ENCODE measurements around the gene PTGR1. TPM values are rescaled to one million over a fixed set of nuclear protein-coding genes. Genes with fewer than 3 reads are reported as not detected.

Gene PTGR1
- total RNA-seq (1 to 10 TPM in 1 of 5 donors, under 1 TPM in 2, not detected in 2; 0.30 to 1.9 (median 0.38) TPM), total RNA-seq (0 to 6.7 (median 0.05) reads per million in 29 experiments)
- 0.24 TPM for total RNA-seq (2013)

GRCh38 chr9:111599092-111599954 lies at the start of gene PTGR1:
TSS of gene PTGR1 (minus strand) at chr9:111599647. CDS start at chr9:111597422, 2,225 bp downstream.
- 7% methylated on average over 49 of the region's 64 CpGs for WGBS (ENCODE audit: insufficient coverage)
- Mint-ChIP-seq H3K4me3 (peak within 1 kb of the TSS; percentile 83 to 91 (median 88)), H3K9me3 (no peaks in the 10 kb centered on the region), H3K27ac (peak within 1 kb of the TSS in 1 of 2 donors; percentile 65), H3K27me3 (peaks cover 22 to 39% of the 10 kb centered on the region in 2 donors), H3K36me3 (no peaks in the 10 kb centered on the region), H3K4me1 (peaks cover 16 to 24% (median 21%) of the 10 kb centered on the region in 3 donors)
- Histone ChIP-seq H3K4me3 (ENCODE audit: control insufficient read depth in 1 of 2, extremely low read depth in 1 of 2, low read length in 1 of 2) (peak within 1 kb of the TSS; percentile 55 to 81), H3K27ac (ENCODE audit: low read length) (no peak within 1 kb of the TSS), H3K9me3 (no peaks in the 10 kb centered on the region), H3K4me1 (ENCODE audit: control insufficient read depth in 1 of 2, extremely low read depth in 1 of 2, insufficient read depth in 2 of 2, low read length in 2 of 2) (peaks cover 2 to 24% of the 10 kb centered on the region in 2 experiments), H3K27me3 (replicated peaks in 1 of 2; ENCODE audit: control insufficient read depth in 2 of 2, extremely low read depth in 1 of 2, insufficient read depth in 2 of 2, low read length in 1 of 2) (peaks cover 0 to 38% of the 10 kb centered on the region in 2 experiments), H3K36me3 (ENCODE audit: control insufficient read depth in 2 of 2, extremely low read depth in 1 of 2, insufficient read depth in 1 of 2, low read length in 1 of 2) (no peaks in the 10 kb centered on the region)
- ChIA-PET CTCF (interaction anchor here (0.5 to 1.4 kb wide), 8 partner anchors 22 to 1684 kb away, joined by 3 to 9 read pairs (median 4); no protein-coding TSS in a partner anchor), POLR2A (no interaction called here)
- DNase-seq = peak in 12 of 35 experiments; percentile 4 to 34 (median 16)
- ATAC-seq (replicated peaks in 1 of 4) = peak in 1 of 4 experiments; percentile 28

- Mint-ChIP-seq H3K27ac (no peak overlapping the region), H3K36me3 (peaks cover 39% of the 10 kb centered on the region), H3K4me3 (no peak overlapping the region), H3K27me3 (no peaks in the 10 kb centered on the region), H3K4me1 (no peaks in the 10 kb centered on the region), H3K9me3 (no peaks in the 10 kb centered on the region)
- peaks cover 0 to 16% of the 10 kb centered on the region in 2 donors for H3K36me3 ChIP-seq (ENCODE audit: control insufficient read depth in 2 of 2, extremely low read depth in 1 of 2, insufficient read depth in 1 of 2, low read length in 1 of 2)
- no peak overlapping the region for H3K4me3 ChIP-seq (ENCODE audit: control insufficient read depth in 1 of 2, extremely low read depth in 1 of 2, low read length in 1 of 2)
- H3K27me3 ChIP-seq (replicated peaks in 1 of 2; ENCODE audit: control insufficient read depth in 2 of 2, extremely low read depth in 1 of 2, insufficient read depth in 2 of 2, low read length in 1 of 2) = no peaks in the 10 kb centered on the region
- H3K4me1 ChIP-seq (ENCODE audit: control insufficient read depth in 1 of 2, extremely low read depth in 1 of 2, insufficient read depth in 2 of 2, low read length in 2 of 2) = no peaks in the 10 kb centered on the region
- ChIA-PET POLR2A (no interaction called here), CTCF (no interaction called here)
- no peak for DNase-seq
- no peak overlapping the region for H3K27ac ChIP-seq (ENCODE audit: low read length)
- ATAC-seq (replicated peaks in 1 of 4) = no peak
- no peaks in the 10 kb centered on the region for H3K9me3 ChIP-seq
- 83% methylated on average over 1 of the region's 4 CpGs for WGBS (ENCODE audit: insufficient coverage)
Observed at GRCh38 chr9:111649016-111649415, 49.6 kb upstream of the PTGR1 start.

DNA sequence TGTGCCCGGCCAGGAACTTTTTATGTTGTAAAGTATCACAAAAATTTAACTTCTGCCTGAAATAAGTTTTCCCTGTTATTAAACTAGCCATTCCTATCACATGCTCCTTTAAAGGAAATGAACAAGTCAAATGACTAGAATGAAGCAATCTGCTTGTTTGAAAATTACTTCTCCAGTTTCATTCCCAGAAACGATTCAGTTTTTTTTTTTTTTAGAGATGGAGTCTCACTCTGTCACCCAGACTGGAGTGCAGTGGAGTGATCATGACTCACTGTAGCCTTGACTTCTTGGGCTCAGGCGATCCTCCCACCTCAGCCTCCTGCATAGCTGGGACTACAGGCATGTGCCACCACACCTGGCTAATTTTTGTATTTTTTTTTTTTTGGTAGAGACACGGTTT lies 48.6 kb upstream of the PTGR1 start:
- H3K36me3 ChIP-seq (ENCODE audit: control insufficient read depth in 2 of 2, extremely low read depth in 1 of 2, insufficient read depth in 1 of 2, low read length in 1 of 2) = peaks cover 0 to 14% of the 10 kb centered on the region in 2 donors
- no peaks in the 10 kb centered on the region for H3K4me1 ChIP-seq (ENCODE audit: control insufficient read depth in 1 of 2, extremely low read depth in 1 of 2, insufficient read depth in 2 of 2, low read length in 2 of 2)
- WGBS (ENCODE audit: insufficient coverage) = no CpG with 5 or more reads among the region's 4 CpGs
- no peak for DNase-seq
- no peak overlapping the region for H3K27ac ChIP-seq (ENCODE audit: low read length)
- H3K27me3 ChIP-seq (replicated peaks in 1 of 2; ENCODE audit: control insufficient read depth in 2 of 2, extremely low read depth in 1 of 2, insufficient read depth in 2 of 2, low read length in 1 of 2) = no peaks in the 10 kb centered on the region
- Mint-ChIP-seq H3K36me3 (peaks cover 35% of the 10 kb centered on the region), H3K27ac (no peak overlapping the region), H3K9me3 (no peaks in the 10 kb centered on the region), H3K4me1 (no peaks in the 10 kb centered on the region), H3K4me3 (no peak overlapping the region), H3K27me3 (no peaks in the 10 kb centered on the region)
- no peak overlapping the region for H3K4me3 ChIP-seq (ENCODE audit: control insufficient read depth in 1 of 2, extremely low read depth in 1 of 2, low read length in 1 of 2)
- ChIA-PET POLR2A (interaction anchor here in 1 of 2 donors (0.7 kb wide), 1 partner anchor 45 kb away, joined by 3 read pairs; no protein-coding TSS in a partner anchor), CTCF (no interaction called here)
- no peak for ATAC-seq (replicated peaks in 1 of 4)
- no peaks in the 10 kb centered on the region for H3K9me3 ChIP-seq

GRCh38 chr9:111646417-111646816 lies 47.0 kb upstream of the PTGR1 start:
- H3K27ac Mint-ChIP-seq = no peak overlapping the region
- no peak for ATAC-seq (replicated peaks in 1 of 4)
- H3K36me3 ChIP-seq (ENCODE audit: control insufficient read depth in 2 of 2, extremely low read depth in 1 of 2, insufficient read depth in 1 of 2, low read length in 1 of 2) = peaks cover 0 to 17% of the 10 kb centered on the region in 2 donors

GRCh38 chr9:111645806-111646205 lies 46.4 kb upstream of the PTGR1 start:
- Mint-ChIP-seq H3K4me3 (no peak overlapping the region), H3K4me1 (no peaks in the 10 kb centered on the region), H3K9me3 (no peaks in the 10 kb centered on the region), H3K36me3 (peaks cover 36% of the 10 kb centered on the region), H3K27ac (no peak overlapping the region), H3K27me3 (no peaks in the 10 kb centered on the region)
- ATAC-seq (replicated peaks in 1 of 4) = no peak
- no peak overlapping the region for H3K27ac ChIP-seq (ENCODE audit: low read length)
- no peaks in the 10 kb centered on the region for H3K9me3 ChIP-seq
- ChIA-PET POLR2A (interaction anchor here in 1 of 2 donors (0.6 kb wide), 1 partner anchor 16 kb away, joined by 5 read pairs; no protein-coding TSS in a partner anchor), CTCF (interaction anchor here in 1 of 2 donors (0.7 kb wide), 1 partner anchor 431 kb away, joined by 3 read pairs; no protein-coding TSS in a partner anchor)
- H3K36me3 ChIP-seq (ENCODE audit: control insufficient read depth in 2 of 2, extremely low read depth in 1 of 2, insufficient read depth in 1 of 2, low read length in 1 of 2) = peaks cover 0 to 17% of the 10 kb centered on the region in 2 donors
- H3K27me3 ChIP-seq (replicated peaks in 1 of 2; ENCODE audit: control insufficient read depth in 2 of 2, extremely low read depth in 1 of 2, insufficient read depth in 2 of 2, low read length in 1 of 2) = no peaks in the 10 kb centered on the region
- H3K4me3 ChIP-seq (ENCODE audit: control insufficient read depth in 1 of 2, extremely low read depth in 1 of 2, low read length in 1 of 2) = no peak overlapping the region
- no peak for DNase-seq
- H3K4me1 ChIP-seq (ENCODE audit: control insufficient read depth in 1 of 2, extremely low read depth in 1 of 2, insufficient read depth in 2 of 2, low read length in 2 of 2) = no peaks in the 10 kb centered on the region
- WGBS (ENCODE audit: insufficient coverage) = no CpG with 5 or more reads among the region's 1 CpG

More at GRCh38 chr9:111646417-111646816, 47.0 kb upstream of the PTGR1 start:
- H3K27ac ChIP-seq (ENCODE audit: low read length) = no peak overlapping the region
- H3K4me3 Mint-ChIP-seq = no peak overlapping the region
- H3K4me1 ChIP-seq (ENCODE audit: control insufficient read depth in 1 of 2, extremely low read depth in 1 of 2, insufficient read depth in 2 of 2, low read length in 2 of 2) = no peaks in the 10 kb centered on the region
- 100% methylated on average over 1 of the region's 2 CpGs for WGBS (ENCODE audit: insufficient coverage)
- no peaks in the 10 kb centered on the region for H3K27me3 Mint-ChIP-seq
- no peaks in the 10 kb centered on the region for H3K4me1 Mint-ChIP-seq
- H3K4me3 ChIP-seq (ENCODE audit: control insufficient read depth in 1 of 2, extremely low read depth in 1 of 2, low read length in 1 of 2) = no peak overlapping the region
- CTCF ChIA-PET = no interaction called here
- no peaks in the 10 kb centered on the region for H3K9me3 ChIP-seq
- peaks cover 36% of the 10 kb centered on the region for H3K36me3 Mint-ChIP-seq
- POLR2A ChIA-PET = no interaction called here
- H3K9me3 Mint-ChIP-seq = no peaks in the 10 kb centered on the region
- no peaks in the 10 kb centered on the region for H3K27me3 ChIP-seq (replicated peaks in 1 of 2; ENCODE audit: control insufficient read depth in 2 of 2, extremely low read depth in 1 of 2, insufficient read depth in 2 of 2, low read length in 1 of 2)
- DNase-seq = no peak

GRCh38 chr9:111644195-111644772 lies 44.8 kb upstream of the PTGR1 start:
- Mint-ChIP-seq H3K36me3 (peaks cover 26% of the 10 kb centered on the region), H3K4me3 (no peak overlapping the region), H3K9me3 (no peaks in the 10 kb centered on the region), H3K27ac (no peak overlapping the region), H3K27me3 (no peaks in the 10 kb centered on the region), H3K4me1 (no peaks in the 10 kb centered on the region)
- ATAC-seq (replicated peaks in 1 of 4) (no peak), DNase-seq (no peak)
- Histone ChIP-seq H3K9me3 (no peaks in the 10 kb centered on the region), H3K27me3 (replicated peaks in 1 of 2; ENCODE audit: control insufficient read depth in 2 of 2, extremely low read depth in 1 of 2, insufficient read depth in 2 of 2, low read length in 1 of 2) (no peaks in the 10 kb centered on the region), H3K27ac (ENCODE audit: low read length) (no peak overlapping the region), H3K4me3 (ENCODE audit: control insufficient read depth in 1 of 2, extremely low read depth in 1 of 2, low read length in 1 of 2) (no peak overlapping the region), H3K4me1 (ENCODE audit: control insufficient read depth in 1 of 2, extremely low read depth in 1 of 2, insufficient read depth in 2 of 2, low read length in 2 of 2) (no peaks in the 10 kb centered on the region), H3K36me3 (ENCODE audit: control insufficient read depth in 2 of 2, extremely low read depth in 1 of 2, insufficient read depth in 1 of 2, low read length in 1 of 2) (peaks cover 0 to 10% of the 10 kb centered on the region in 2 donors)
- 89% methylated on average over 4 of the region's 8 CpGs for WGBS (ENCODE audit: insufficient coverage)
- CTCF ChIA-PET = interaction anchor here in 1 of 2 donors (0.6 kb wide), 1 partner anchor 529 kb away, joined by 3 read pairs; no protein-coding TSS in a partner anchor
- POLR2A ChIA-PET = interaction anchor here in 1 of 2 donors (0.6 kb wide), 1 partner anchor 28 kb away, joined by 4 read pairs; no protein-coding TSS in a partner anchor
